ENCODE measurements around the gene MGAT4A. TPM values are rescaled to one million over a fixed set of nuclear protein-coding genes. Genes with fewer than 3 reads are reported as not detected.

Gene MGAT4A
- polyA plus RNA-seq, 2 of the 4 experiments (the other 2 are of a cell fraction): 0.61 to 2.6 TPM

GRCh38 chr2:98715812-98716451, 15.0 kb downstream of the MGAT4A start (continued):
- TF ChIP-seq ATOH8 (CRISPR knock-in tag; IDR thresholded peaks at IDR 0.05; ENCODE audit: low read depth): no peak

GRCh38 chr2:98713332-98714015, 17.5 kb downstream of the MGAT4A start:
- ChIA-PET POLR2A (no interaction called here), CTCF (no interaction called here)
- no peak overlapping the region for H3K4me2 ChIP-seq
- no peaks in the 10 kb centered on the region for H3K9me3 ChIP-seq
- no peak for DNase-seq (ENCODE audit: low read depth in 1 of 2, low spot score in 1 of 2)
- ATAC-seq: no peak
- FAIRE-seq: no peak
- TF ChIP-seq CBX8 (IDR thresholded peaks at IDR 0.05) (no peak), EP300 (IDR thresholded peaks at IDR 0.05) (no peak), ZC3H11A (IDR thresholded peaks at IDR 0.05) (no peak), CBX2 (IDR thresholded peaks at IDR 0.05; ENCODE audit: borderline replicate concordance, low read depth) (no peak), NFE2L2 (conservative IDR thresholded peaks at IDR 0.05; ENCODE audit: low read length) (no peak), CHD4 (IDR thresholded peaks at IDR 0.05; ENCODE audit: borderline replicate concordance) (no peak), REST (IDR thresholded peaks at IDR 0.05) (no peak), ELK1 (IDR thresholded peaks at IDR 0.05; ENCODE audit: low read depth, low read length) (no peak), MAFK (IDR thresholded peaks at IDR 0.05; ENCODE audit: partially characterized antibody) (no peak), HOXB5 (CRISPR knock-in tag; IDR thresholded peaks at IDR 0.05) (no peak), NR3C1 (IDR thresholded peaks at IDR 0.05) (no peak), EHMT2 (IDR thresholded peaks at IDR 0.05; ENCODE audit: low read depth) (no peak), MAX (IDR thresholded peaks at IDR 0.05) (no peak), FOSL2 (IDR thresholded peaks at IDR 0.05) (no peak), FOSL2 (CRISPR knock-in tag; IDR thresholded peaks at IDR 0.05) (no peak), JUN (IDR thresholded peaks at IDR 0.05) (no peak)
- H3K4me1 ChIP-seq: no peaks in the 10 kb centered on the region
- H3K27ac ChIP-seq: no peak overlapping the region
- no peak overlapping the region for H3K4me3 ChIP-seq
- 51% methylated on average over 4 of the region's 4 CpGs for WGBS (ENCODE audit: missing lambda C conversion rate)

- no peak for TF ChIP-seq NFE2L2 (conservative IDR thresholded peaks at IDR 0.05; ENCODE audit: low read length)
- TF ChIP-seq HOXA7 (CRISPR knock-in tag; IDR thresholded peaks at IDR 0.05): no peak
- TF ChIP-seq TFCP2L1 (CRISPR knock-in tag; IDR thresholded peaks at IDR 0.05): no peak
- TF ChIP-seq JUNB (IDR thresholded peaks at IDR 0.05): no peak
- TF ChIP-seq CBX8 (IDR thresholded peaks at IDR 0.05): no peak
- no peak for TF ChIP-seq MYC (IDR thresholded peaks at IDR 0.05; ENCODE audit: borderline replicate concordance, low read length)
- no peak for TF ChIP-seq ESRRA (IDR thresholded peaks at IDR 0.05; ENCODE audit: borderline replicate concordance, low read length)
- ChIA-PET POLR2A (no interaction called here), CTCF (no interaction called here)
- H3K9me3 ChIP-seq: no peaks in the 10 kb centered on the region
- H3K4me2 ChIP-seq: no peak overlapping the region
- no peak for DNase-seq (ENCODE audit: low read depth in 1 of 2, low spot score in 1 of 2)
- no peak overlapping the region for H3K4me3 ChIP-seq
- H3K27ac ChIP-seq: no peak overlapping the region
- 60% methylated on average over 3 of the region's 3 CpGs for WGBS (ENCODE audit: missing lambda C conversion rate)
- no peaks in the 10 kb centered on the region for H3K4me1 ChIP-seq
- no peak for FAIRE-seq
- no peak for ATAC-seq
Observed at GRCh38 chr2:98712145-98712544, 18.8 kb downstream of the MGAT4A start.

Measured in A549 (cell line).